HG02763 (cell line): ENCODE results near the gene CNN2.

Source experiments
- ATAC-seq: cut with Tn5 transposase; IDR thresholded peaks from one replicate; pipeline ENCODE4 v1.9.1; 2021; ENCODE audit warnings: mild to moderate bottlenecking, moderate library complexity; ENCODE audit not compliant: unreplicated experiment

Gene CNN2

GRCh38 chr19:995051-995827, 31.2 kb upstream of the CNN2 start:
- no peak for ATAC-seq

DNA sequence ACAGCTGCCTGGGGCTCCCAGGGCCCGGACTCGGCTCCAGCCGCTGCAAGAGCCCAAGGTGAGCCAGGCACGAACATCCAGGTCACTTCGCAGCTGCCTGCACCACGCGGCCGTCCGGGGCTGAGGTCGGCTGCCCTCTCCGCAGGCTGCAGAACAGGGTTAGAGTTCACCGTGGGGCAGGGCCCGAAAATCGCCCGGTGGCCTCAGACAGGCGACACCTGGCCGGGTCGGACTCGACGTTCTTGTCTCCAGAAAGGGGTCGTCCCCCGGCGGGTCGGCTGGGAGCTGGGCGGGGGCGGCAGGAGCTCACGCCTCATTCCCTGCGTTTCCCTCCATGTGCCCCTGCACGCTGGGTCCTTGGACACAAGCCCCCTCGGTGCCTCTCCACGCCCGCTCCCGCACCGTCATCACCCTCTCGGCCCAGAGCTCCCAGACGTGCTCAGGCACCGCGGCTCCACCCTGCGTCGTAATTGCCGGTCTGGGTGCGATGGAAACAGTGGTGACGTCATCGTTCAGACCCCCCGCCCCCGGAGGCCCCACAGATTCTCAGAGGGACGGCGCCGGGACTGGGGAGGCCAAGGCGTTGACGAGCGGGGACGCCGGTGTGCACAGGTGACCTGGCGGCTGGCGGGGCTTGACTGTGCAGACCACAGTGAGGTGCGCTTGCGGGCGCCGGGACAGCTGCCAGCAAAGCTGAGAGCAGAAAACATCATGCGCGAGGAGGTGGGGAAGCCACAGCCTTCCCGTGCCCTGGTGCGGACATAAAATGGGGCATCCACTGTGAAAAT, 30.2 kb upstream of the CNN2 start:
- ATAC-seq: no peak

DNA sequence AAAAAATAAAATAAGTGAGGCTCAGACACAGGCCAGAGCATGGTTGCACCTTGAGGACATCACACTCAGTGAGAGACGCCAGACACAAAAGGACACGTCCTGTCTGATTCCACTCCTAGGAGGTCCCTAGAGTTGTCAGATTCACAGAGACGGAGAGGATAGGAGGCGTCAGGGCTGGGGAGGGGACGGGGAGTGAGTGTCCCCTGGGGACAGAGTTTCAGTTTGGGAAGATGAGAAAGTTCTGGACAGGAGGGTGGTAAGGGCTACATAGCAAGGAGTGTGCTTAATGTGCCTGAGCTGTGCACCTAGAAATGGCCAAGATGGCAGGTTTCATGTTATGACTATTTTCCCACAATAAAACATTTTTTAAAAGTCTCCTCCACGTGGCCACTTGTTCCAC, 28.3 kb upstream of the CNN2 start:
- no peak for ATAC-seq

DNA sequence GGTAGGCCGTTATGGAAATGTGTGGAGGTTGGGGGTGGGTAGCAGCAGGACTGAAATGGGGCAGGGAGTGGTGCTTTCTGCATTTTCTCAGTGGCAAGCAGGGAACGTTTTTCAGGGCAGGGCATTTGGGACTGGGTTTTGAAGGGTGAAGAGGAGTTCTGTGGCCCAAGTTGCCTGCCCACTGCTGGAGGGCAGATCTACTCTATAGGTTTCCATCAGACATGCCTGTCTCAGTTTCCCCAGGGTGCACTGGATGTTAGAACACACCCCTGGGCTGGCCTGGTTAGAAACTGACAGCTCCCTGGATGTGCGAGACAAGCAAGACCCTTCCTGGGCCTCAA, 27.1 kb upstream of the CNN2 start:
- no peak for ATAC-seq

GRCh38 chr19:1000095-1000494, 26.3 kb upstream of the CNN2 start, which contains the start of gene GRIN3B:
Gene GRIN3B, plus strand, starts transcription at chr19:1000419. Its CDS starts 19 bp downstream, at chr19:1000438.
- ATAC-seq: no peak

GRCh38 chr19:1000591-1001537, 25.5 kb upstream of the CNN2 start:
- no peak for ATAC-seq

DNA sequence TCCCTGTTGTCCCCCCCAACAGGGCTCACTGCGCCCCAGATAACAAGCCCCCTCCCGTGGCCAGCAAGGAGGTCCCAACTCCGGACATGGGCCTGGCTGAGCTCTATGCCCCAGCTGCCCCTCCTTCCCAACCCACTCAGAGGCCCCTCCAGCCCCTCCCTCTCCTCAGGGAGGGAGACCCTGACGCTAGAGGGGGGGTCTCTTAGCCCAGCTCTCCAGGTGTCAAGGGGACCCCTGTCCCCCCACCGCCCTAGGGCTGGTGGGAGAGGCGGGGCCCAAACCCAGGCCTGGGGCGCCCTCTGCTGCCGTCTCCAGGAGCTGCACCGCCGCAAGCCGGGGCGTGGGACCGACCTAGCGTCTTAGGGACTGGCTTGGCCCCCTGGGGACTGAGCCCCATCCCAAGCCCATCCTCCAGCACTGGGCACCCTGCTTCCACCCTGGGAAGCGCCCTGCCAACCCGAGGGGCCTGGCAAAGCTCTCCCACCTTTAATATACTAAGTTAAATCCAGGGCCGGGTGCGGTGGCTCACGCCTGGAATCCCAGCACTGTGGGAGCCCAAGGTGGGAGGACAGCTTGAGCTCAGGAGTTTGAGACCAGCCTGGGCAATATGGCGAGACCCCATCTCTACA, 24.8 kb upstream of the CNN2 start:
- peak; percentile 44 for ATAC-seq

DNA sequence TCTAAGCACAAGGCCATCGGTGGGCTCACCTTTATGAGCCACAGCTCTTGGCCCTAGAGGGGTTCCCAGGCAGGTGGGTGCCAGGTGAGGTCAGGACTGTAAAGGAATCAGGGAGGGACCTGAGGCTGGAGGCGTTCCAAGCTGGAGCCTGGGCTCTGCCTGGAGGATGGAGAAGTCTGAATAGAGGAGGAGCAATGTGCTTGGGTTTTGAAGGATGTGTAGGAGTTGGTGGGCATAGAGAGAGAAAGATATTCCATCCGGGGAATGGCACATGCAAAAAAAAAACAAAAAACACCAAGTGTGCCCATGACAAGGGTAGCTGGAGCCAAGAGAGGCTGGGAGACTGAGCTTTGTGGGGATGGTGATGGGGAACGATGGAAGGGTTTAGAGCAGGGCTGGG, 23.8 kb upstream of the CNN2 start:
- no peak for ATAC-seq

DNA sequence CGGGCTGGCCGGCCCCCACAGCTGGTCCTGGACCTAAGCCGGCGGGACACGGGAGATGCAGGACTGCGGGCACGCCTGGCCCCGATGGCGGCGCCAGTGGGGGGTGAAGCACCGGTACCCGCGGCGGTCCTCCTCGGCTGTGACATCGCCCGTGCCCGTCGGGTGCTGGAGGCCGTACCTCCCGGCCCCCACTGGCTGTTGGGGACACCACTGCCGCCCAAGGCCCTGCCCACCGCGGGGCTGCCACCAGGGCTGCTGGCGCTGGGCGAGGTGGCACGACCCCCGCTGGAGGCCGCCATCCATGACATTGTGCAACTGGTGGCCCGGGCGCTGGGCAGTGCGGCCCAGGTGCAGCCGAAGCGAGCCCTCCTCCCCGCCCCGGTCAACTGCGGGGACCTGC, 23.1 kb upstream of the CNN2 start:
- ATAC-seq: no peak

DNA sequence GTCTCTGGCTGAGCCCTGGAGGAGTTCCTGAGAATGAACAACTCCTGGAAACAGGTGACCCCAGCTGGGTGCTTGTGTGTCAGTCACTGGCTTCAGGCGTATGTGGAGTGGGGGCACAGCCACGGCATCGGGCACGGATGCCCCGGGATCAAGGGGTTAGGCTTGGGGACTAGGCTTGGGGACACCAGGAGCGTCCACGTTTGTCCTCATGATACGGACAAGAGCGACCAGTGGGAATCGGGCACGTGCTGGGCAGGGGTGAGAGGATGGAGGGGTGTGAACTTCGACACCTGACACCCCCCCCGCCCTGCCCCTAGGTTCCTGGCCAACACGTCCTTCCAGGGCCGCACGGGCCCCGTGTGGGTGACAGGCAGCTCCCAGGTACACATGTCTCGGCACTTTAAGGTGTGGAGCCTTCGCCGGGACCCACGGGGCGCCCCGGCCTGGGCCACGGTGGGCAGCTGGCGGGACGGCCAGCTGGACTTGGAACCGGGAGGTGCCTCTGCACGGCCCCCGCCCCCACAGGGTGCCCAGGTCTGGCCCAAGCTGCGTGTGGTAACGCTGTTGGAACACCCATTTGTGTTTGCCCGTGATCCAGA, 22.1 kb upstream of the CNN2 start:
- no peak for ATAC-seq

DNA sequence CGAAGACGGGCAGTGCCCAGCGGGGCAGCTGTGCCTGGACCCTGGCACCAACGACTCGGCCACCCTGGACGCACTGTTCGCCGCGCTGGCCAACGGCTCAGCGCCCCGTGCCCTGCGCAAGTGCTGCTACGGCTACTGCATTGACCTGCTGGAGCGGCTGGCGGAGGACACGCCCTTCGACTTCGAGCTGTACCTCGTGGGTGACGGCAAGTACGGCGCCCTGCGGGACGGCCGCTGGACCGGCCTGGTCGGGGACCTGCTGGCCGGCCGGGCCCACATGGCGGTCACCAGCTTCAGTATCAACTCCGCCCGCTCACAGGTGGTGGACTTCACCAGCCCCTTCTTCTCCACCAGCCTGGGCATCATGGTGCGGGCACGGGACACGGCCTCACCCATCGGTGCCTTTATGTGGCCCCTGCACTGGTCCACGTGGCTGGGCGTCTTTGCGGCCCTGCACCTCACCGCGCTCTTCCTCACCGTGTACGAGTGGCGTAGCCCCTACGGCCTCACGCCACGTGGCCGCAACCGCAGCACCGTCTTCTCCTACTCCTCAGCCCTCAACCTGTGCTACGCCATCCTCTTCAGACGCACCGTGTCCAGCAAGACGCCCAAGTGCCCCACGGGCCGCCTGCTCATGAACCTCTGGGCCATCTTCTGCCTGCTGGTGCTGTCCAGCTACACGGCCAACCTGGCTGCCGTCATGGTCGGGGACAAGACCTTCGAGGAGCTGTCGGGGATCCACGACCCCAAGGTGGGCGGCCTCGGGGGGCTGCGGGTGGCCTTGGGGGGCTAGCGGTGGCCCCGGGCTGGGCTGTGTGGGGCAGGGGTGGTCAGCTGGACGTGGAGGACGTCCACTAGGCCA, 21.4 kb upstream of the CNN2 start:
- ATAC-seq: no peak

GRCh38 chr19:1006711-1007398, 19.6 kb upstream of the CNN2 start:
- no peak for ATAC-seq

DNA sequence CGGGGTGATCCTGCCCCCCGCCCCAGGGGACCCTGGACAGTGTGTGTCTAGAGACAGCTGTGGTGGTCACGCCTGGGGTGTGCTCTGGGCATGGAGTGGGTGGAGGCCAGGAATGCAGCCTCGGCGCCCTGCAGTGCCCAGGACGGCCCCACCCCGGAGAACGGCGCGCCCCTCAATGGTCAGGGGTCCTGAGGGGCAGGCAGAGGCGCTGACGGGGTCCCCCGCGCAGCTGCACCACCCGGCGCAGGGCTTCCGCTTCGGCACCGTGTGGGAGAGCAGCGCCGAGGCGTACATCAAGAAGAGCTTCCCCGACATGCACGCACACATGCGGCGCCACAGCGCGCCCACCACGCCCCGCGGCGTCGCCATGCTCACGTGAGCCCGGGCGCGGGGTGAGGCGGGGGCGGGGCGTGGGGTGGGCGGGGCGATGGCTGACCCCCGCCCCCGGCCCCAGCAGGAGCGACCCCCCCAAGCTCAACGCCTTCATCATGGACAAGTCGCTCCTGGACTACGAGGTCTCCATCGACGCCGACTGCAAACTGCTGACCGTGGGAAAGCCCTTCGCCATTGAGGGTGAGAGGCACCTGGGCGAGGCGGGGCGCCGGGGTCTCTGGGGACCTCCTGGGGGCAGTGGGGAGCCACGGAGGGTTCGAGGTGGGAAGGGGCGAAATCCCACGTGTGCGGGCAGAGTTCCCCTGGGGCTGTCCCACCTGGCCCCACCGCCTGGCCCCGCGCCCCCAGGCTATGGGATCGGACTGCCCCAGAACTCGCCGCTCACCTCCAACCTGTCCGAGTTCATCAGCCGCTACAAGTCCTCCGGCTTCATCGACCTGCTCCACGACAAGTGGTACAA, 18.8 kb upstream of the CNN2 start:
- ATAC-seq: no peak

DNA sequence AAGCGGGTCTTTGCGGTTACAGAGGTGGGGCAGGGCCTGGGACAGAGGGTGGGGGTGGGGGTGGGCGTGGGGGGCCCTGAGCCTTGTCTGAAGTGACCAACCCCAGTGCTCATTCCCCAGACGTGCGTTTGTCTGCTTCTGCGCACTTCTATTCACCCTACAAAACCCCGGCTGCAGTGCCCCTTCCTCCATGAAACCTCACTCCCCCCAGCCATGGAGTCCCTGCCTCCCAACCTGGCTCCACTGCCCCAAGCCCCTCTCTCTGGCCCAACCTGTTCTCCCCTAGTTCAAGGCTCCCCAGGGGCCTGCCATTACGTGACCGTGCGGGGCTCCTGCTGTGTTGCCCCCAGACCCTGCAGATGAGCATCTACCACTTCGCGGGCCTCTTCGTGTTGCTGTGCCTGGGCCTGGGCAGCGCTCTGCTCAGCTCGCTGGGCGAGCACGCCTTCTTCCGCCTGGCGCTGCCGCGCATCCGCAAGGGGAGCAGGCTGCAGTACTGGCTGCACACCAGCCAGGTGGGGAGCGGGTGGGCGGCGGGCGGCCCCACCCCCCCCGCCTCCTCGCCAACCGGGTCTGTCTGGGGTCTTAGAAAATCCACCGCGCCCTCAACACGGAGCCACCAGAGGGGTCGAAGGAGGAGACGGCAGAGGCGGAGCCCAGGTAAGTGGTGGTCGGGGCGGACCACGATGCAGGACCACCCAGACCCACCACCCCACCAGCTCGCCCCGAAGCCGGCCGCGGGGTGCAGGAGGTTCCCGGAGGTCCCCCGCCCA, 18.0 kb upstream of the CNN2 start:
- no peak for ATAC-seq

DNA sequence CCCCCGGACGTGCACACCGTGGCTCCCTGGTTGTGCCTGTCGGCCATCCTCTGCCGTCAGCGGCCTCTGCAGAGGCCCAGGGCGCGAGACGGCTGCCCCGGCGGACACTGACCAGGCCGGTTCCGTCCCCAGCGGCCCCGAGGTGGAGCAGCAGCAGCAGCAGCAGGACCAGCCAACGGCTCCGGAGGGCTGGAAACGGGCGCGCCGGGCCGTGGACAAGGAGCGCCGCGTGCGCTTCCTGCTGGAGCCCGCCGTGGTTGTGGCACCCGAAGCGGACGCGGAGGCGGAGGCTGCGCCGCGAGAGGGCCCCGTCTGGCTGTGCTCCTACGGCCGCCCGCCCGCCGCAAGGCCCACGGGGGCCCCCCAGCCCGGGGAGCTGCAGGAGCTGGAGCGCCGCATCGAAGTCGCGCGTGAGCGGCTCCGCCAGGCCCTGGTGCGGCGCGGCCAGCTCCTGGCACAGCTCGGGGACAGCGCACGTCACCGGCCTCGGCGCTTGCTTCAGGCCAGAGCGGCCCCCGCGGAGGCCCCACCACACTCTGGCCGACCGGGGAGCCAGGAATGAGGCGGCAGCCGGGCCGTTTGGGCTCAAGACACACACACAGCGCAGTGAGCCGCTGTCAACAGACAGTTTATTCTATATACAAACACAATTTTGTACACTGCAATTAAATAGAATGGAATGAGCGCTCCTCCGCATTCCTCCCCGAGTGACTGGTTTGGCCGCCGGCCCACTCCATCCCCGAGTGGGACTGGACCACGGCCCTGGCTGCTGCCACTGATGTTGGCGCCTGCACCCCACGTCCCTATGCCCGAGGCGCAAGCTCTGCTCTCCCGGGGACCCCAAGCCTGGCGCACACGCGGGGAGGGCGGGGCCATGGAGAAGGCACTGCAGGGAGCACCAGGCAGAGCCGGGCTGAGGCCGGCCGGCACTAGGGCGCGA, 17.1 kb upstream of the CNN2 start:
- no peak for ATAC-seq

DNA sequence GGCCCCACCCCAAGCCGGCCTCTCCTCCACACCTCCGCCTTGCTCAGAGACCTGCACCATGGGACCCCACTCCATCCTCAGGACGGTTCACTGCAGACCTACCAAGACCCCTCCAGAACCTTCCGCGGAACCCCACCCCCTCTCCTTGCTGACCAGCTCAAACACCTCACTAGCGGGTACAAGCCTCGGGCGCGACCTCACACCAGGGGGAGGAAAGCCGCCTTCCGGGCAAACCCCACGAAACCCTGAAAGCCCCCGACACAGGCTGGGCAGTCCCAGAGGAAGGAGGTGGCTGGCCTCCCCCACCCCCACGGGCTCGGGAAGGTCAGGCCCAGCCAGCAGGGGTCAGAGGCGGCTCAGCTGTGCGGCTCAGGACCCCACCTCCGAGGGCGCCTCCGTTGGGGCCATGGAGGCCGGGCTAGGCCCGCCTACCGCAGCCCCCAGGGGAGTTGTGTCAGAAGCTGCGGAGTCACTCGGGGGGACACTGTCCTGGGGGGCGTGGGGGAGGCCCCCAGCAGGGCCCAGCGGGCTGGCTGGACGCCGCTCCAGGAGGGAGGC, 16.3 kb upstream of the CNN2 start:
- ATAC-seq: no peak
